Uterus (tissue), 4 donors: ENCODE measurements around the gene SOCS7. TPM values are rescaled to one million over a fixed set of nuclear protein-coding genes. Genes with fewer than 3 reads are reported as not detected.

ENCODE experiments used
- DNase-seq, 2 donors: peaks; one replicate each; pipeline ENCODE4 v3.0.0-alpha.2; 2019 to 2020
- H3K27ac ChIP-seq, 2 donors: fragments of 200-600 bp; sonication (generic); 1 replicate in 1 of 2; 2 replicates in 1 of 2; pipeline ENCODE4 v1.5.1; 2016 to 2018
- H3K27me3 ChIP-seq, 2 donors: fragments of 200-600 bp; sonication (generic); one replicate each; pipeline ENCODE4 v1.5.1; 2018 to 2019; ENCODE audit warnings: control low read depth in 1 of 2
- H3K36me3 ChIP-seq, 2 donors: fragments of 200-600 bp; sonication (generic); one replicate each; pipeline ENCODE4 v1.5.1; 2019; ENCODE audit warnings: control low read depth in 1 of 2
- H3K4me1 ChIP-seq, 2 donors: fragments of 200-600 bp; sonication (generic); one replicate each; pipeline ENCODE4 v1.5.1; 2018 to 2019; ENCODE audit warnings: control low read depth in 1 of 2
- H3K4me3 ChIP-seq, 2 donors: fragments of 200-600 bp; sonication (generic); 1 replicate in 1 of 2; 2 replicates in 1 of 2; pipeline ENCODE4 v1.5.1; 2018 to 2019; ENCODE audit warnings: mild to moderate bottlenecking in 1 of 2
- H3K9me3 ChIP-seq, 2 donors: fragments of 200-600 bp; sonication (generic); one replicate each; pipeline ENCODE4 v1.5.1; 2019; ENCODE audit warnings: control low read depth in 1 of 2
- CTCF ChIP-seq, 4 experiments: fragments of 200-600 bp in 2 of 4; fragments of 450-650 bp in 2 of 4; sonication (generic) in 2 of 4; IDR thresholded peaks; one replicate each; pipeline ENCODE4 v1.5.1; 2016 to 2019; ENCODE audit warnings: antibody characterized with exemption in 4 of 4, mild to moderate bottlenecking in 2 of 4, moderate library complexity in 1 of 4
- POLR2A ChIP-seq, 2 donors: fragments of 450-650 bp; IDR thresholded peaks; one replicate each; pipeline ENCODE4 v1.6.1; 2016; ENCODE audit warnings: antibody characterized with exemption in 2 of 2, mild to moderate bottlenecking in 1 of 2, moderate library complexity in 1 of 2
- intact Hi-C: fragments of 100-400 bp; cut with DNase I; formaldehyde crosslinking; loops from one replicate; pipeline ENCODE4 v1.15.1; 2023; ENCODE audit warnings: low total_unique reads
- total RNA-seq, 4 donors: library from RNA; depleted of rRNA in 3 of 4; stranded (reverse); fragments of >200 nt in 3 of 4; gene quantifications; one replicate each; pipeline versions ENCODE4 v1.1.0 to v1.2.4, GENCODE V29; 2014 to 2023
- donor health status: DM: yes; HTN: yes; CAD: no.

SOCS7 gene
- total RNA-seq, 4 donors from 2014 or later, result 2.6 to 24.5 (median 14.6) TPM

DNA sequence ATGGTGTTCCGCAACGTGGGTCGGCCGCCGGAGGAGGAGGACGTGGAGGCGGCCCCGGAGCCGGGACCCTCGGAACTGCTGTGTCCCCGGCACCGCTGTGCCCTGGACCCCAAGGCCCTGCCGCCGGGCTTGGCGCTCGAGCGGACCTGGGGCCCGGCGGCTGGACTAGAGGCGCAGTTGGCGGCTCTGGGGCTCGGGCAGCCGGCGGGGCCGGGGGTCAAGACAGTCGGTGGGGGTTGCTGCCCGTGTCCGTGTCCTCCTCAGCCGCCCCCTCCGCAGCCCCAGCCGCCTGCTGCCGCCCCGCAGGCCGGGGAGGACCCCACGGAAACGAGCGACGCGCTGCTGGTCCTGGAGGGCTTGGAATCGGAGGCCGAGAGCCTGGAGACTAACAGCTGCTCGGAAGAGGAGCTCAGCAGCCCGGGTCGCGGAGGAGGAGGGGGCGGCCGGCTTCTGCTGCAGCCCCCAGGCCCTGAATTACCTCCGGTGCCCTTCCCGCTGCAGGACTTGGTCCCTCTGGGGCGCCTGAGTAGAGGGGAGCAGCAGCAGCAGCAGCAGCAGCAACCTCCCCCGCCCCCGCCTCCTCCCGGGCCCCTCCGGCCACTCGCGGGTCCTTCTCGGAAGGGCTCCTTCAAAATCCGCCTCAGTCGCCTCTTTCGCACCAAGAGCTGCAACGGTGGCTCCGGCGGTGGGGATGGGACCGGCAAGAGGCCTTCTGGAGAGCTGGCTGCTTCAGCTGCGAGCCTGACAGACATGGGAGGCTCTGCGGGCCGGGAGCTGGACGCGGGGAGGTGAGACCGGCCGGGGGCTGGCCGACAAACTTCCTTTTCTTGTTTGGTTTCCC, 821 bp downstream of the SOCS7 start:
- DNase-seq, result peak; percentile 28 to 33

GRCh38 chr17:38353086-38353604, 1.5 kb downstream of the SOCS7 start:
- no peaks in the 10 kb centered on the region for H3K36me3 ChIP-seq
- peaks cover 4 to 16% of the 10 kb centered on the region in 2 donors for H3K4me1 ChIP-seq
- no peaks in the 10 kb centered on the region for H3K27me3 ChIP-seq
- H3K4me3 ChIP-seq, result peak overlapping the region; percentile 45 to 94
- intact Hi-C loops, result no loop called here
- no peak for DNase-seq
- peak overlapping the region; percentile 84 to 86 for H3K27ac ChIP-seq
- TF ChIP-seq CTCF (IDR thresholded peaks at IDR 0.05) (no peak), POLR2A (IDR thresholded peaks at IDR 0.05) (no peak)
- no peaks in the 10 kb centered on the region for H3K9me3 ChIP-seq

More for the DNA sequence above, 821 bp downstream of the SOCS7 start:
- intact Hi-C loops, result no loop called here
- Histone ChIP-seq H3K36me3 (no peaks in the 10 kb centered on the region), H3K4me3 (peak overlapping the region; percentile 45 to 94), H3K27ac (peak overlapping the region; percentile 84 to 86), H3K4me1 (peaks cover 0 to 10% of the 10 kb centered on the region in 2 donors), H3K27me3 (no peaks in the 10 kb centered on the region), H3K9me3 (no peaks in the 10 kb centered on the region)
- no peak for TF ChIP-seq CTCF (IDR thresholded peaks at IDR 0.05)
- no peak for TF ChIP-seq POLR2A (IDR thresholded peaks at IDR 0.05)

GRCh38 chr17:38353668-38354067, 2.0 kb downstream of the SOCS7 start:
- DNase-seq, result no peak
- peak overlapping the region; percentile 45 to 94 for H3K4me3 ChIP-seq

GRCh38 chr17:38354466-38354865, 2.8 kb downstream of the SOCS7 start:
- Histone ChIP-seq H3K4me3 (no peak overlapping the region), H3K9me3 (no peaks in the 10 kb centered on the region)
- no peak for TF ChIP-seq CTCF (IDR thresholded peaks at IDR 0.05)
- no peak for TF ChIP-seq POLR2A (IDR thresholded peaks at IDR 0.05)

More at GRCh38 chr17:38353668-38354067, 2.0 kb downstream of the SOCS7 start:
- intact Hi-C loops, result no loop called here
- H3K4me1 ChIP-seq, result peaks cover 4 to 17% of the 10 kb centered on the region in 2 donors
- H3K9me3 ChIP-seq, result no peaks in the 10 kb centered on the region
- no peaks in the 10 kb centered on the region for H3K27me3 ChIP-seq
- no peaks in the 10 kb centered on the region for H3K36me3 ChIP-seq
- TF ChIP-seq POLR2A (IDR thresholded peaks at IDR 0.05), result no peak
- peak overlapping the region in 1 of 2 donors; percentile 86 for H3K27ac ChIP-seq

DNA sequence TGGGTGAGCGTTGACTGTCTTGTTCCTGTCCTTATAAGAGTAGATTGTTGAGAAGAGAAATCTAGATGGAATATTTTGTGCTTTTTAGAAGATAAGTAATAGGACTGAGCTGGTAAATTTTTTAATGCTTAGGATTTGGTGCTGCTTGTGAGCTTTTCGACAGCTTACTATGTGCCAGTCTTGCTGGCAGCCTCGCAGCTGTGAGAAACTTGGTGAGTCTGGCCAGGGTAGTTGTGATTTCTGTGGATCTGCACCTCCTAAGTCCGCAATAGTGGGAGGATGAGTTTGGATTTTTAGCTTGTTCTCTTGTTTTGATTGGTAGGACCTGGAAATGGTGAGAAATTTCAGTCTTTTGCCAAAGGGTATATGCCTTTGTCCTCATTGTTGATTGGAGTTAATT, 3.6 kb downstream of the SOCS7 start:
- intact Hi-C loops, result no loop called here
- peak overlapping the region in 1 of 2 donors; percentile 4 for H3K27ac ChIP-seq
- DNase-seq, result no peak

More at GRCh38 chr17:38354466-38354865, 2.8 kb downstream of the SOCS7 start:
- H3K4me1 ChIP-seq, result peaks cover 4 to 17% of the 10 kb centered on the region in 2 donors
- H3K27me3 ChIP-seq, result no peaks in the 10 kb centered on the region
- H3K27ac ChIP-seq, result no peak overlapping the region
- intact Hi-C loops, result no loop called here
- H3K36me3 ChIP-seq, result no peaks in the 10 kb centered on the region
- DNase-seq, result no peak

More for the DNA sequence above, 3.6 kb downstream of the SOCS7 start:
- H3K9me3 ChIP-seq, result no peaks in the 10 kb centered on the region
- H3K36me3 ChIP-seq, result no peaks in the 10 kb centered on the region
- no peak for TF ChIP-seq POLR2A (IDR thresholded peaks at IDR 0.05)
- no peak for TF ChIP-seq CTCF (IDR thresholded peaks at IDR 0.05)
- no peak overlapping the region for H3K4me3 ChIP-seq
- peaks cover 4 to 17% of the 10 kb centered on the region in 2 donors for H3K4me1 ChIP-seq
- no peaks in the 10 kb centered on the region for H3K27me3 ChIP-seq
